HepG2 (cell line): Measurements from ENCODE around the gene RPS25. TPM values are rescaled to one million over a fixed set of nuclear protein-coding genes. Genes with fewer than 3 reads are reported as not detected.

ENCODE experiments used
- ARNT2 ChIP-seq: sonication (generic); formaldehyde crosslinking; IDR thresholded peaks from 2 replicates; pipeline ENCODE4 v1.8.0; 2022; ENCODE audit warnings: mild to moderate bottlenecking, low read depth, missing genetic modification reagents, moderate library complexity
- EP300 ChIP-seq, 3 experiments: sonication (generic) in 1 of 3; formaldehyde crosslinking in 1 of 3; IDR thresholded peaks; 2 replicates each; pipeline versions ENCODE4 v1.5.1 to v1.6.1; 2011 to 2020; ENCODE audit warnings: low read depth in 2 of 3, low read length in 2 of 3, borderline replicate concordance in 1 of 3, improper control_type of control experiment in 1 of 3, mild to moderate bottlenecking in 1 of 3, missing genetic modification reagents in 1 of 3, moderate library complexity in 1 of 3
- HOXA7 ChIP-seq: sonication (generic); formaldehyde crosslinking; IDR thresholded peaks from 2 replicates; pipeline ENCODE4 v1.8.1; 2022; ENCODE audit warnings: mild to moderate bottlenecking, missing genetic modification reagents, moderate library complexity
- KAT7 ChIP-seq: IDR thresholded peaks from 2 replicates; pipeline ENCODE4 v1.6.1; 2018; ENCODE audit warnings: borderline replicate concordance, missing compliant biosample characterization
- NCOR1 ChIP-seq: fragments of 200-600 bp; sonication (generic); IDR thresholded peaks from 2 replicates; pipeline ENCODE4 v1.7.0; 2017; ENCODE audit warnings: antibody characterized with exemption, low read length, borderline replicate concordance
- PHF20 ChIP-seq: sonication (generic); formaldehyde crosslinking; IDR thresholded peaks from 2 replicates; pipeline ENCODE4 v1.5.0; 2020; ENCODE audit warnings: mild to moderate bottlenecking, missing genetic modification reagents
- SMAD1 ChIP-seq: sonication (generic); formaldehyde crosslinking; IDR thresholded peaks from 2 replicates; pipeline ENCODE4 v1.4.0; 2020; ENCODE audit warnings: missing genetic modification reagents, low read depth, mild to moderate bottlenecking, borderline replicate concordance
- SOX5 ChIP-seq: IDR thresholded peaks from 2 replicates; pipeline ENCODE4 v1.6.1; 2016; ENCODE audit warnings: borderline replicate concordance
- ZFP36L1 ChIP-seq: sonication (generic); formaldehyde crosslinking; IDR thresholded peaks from 2 replicates; pipeline ENCODE4 v1.8.0; 2022; ENCODE audit warnings: mild to moderate bottlenecking, missing genetic modification reagents, moderate library complexity
- ZFP41 ChIP-seq: sonication (generic); formaldehyde crosslinking; IDR thresholded peaks from 2 replicates; pipeline ENCODE4 v1.4.0; 2020; ENCODE audit warnings: mild to moderate bottlenecking, missing genetic modification reagents, borderline replicate concordance
- ZNF101 ChIP-seq: sonication (generic); formaldehyde crosslinking; IDR thresholded peaks from 2 replicates; pipeline ENCODE4 v1.4.0; 2020; ENCODE audit warnings: mild to moderate bottlenecking, low read depth, missing genetic modification reagents, borderline replicate concordance
- ZNF501 ChIP-seq: sonication (generic); formaldehyde crosslinking; IDR thresholded peaks from 2 replicates; pipeline ENCODE4 v1.5.1; 2020; ENCODE audit warnings: mild to moderate bottlenecking, moderate library complexity, missing genetic modification reagents
- ZNF547 ChIP-seq: sonication (generic); formaldehyde crosslinking; IDR thresholded peaks from 2 replicates; pipeline ENCODE4 v1.5.1; 2020; ENCODE audit warnings: mild to moderate bottlenecking, missing genetic modification reagents
- ZNF678 ChIP-seq: sonication (generic); formaldehyde crosslinking; IDR thresholded peaks from 2 replicates; pipeline ENCODE4 v1.4.0; 2020; ENCODE audit warnings: mild to moderate bottlenecking, missing genetic modification reagents
- polyA plus RNA-seq, 8 experiments: library from polyadenylated mRNA; depleted of rRNA in 3 of 8; stranded (reverse) in 7 of 8; unstranded in 1 of 8; fragments of >200 nt; fragmentation: Illumina TruSeq in 4 of 8; extraction: Trizol in 4 of 8; gene quantifications; 2 replicates each; pipeline versions ENCODE4 v1.2.1 to v1.2.3, GENCODE V29; 2011 to 2016; ENCODE audit warnings: low read depth in 4 of 8, missing spikeins in 1 of 8, mixed read lengths in 1 of 8; ENCODE audit not compliant: insufficient read depth in 1 of 8
- total RNA-seq, 5 experiments: library from RNA; depleted of rRNA; stranded (reverse); fragments of >200 nt; fragmentation: Illumina TruSeq; extraction: Trizol; gene quantifications; 2 replicates each; pipeline ENCODE4 v1.2.3, GENCODE V29; 2016; ENCODE audit warnings: low read depth in 1 of 5
- TF ChIP-seq, protein P1 (sequence below): IDR thresholded peaks from 2 replicates; pipeline ENCODE4 v1.6.1; 2016; ENCODE audit warnings: low read depth
- TF ChIP-seq, protein P2 (sequence below): sonication (generic); formaldehyde crosslinking; IDR thresholded peaks from 2 replicates; pipeline ENCODE4 v1.8.0; 2022; ENCODE audit warnings: low read depth, missing genetic modification reagents
- TF ChIP-seq, protein P3 (sequence below): sonication (generic); formaldehyde crosslinking; IDR thresholded peaks from 2 replicates; pipeline ENCODE4 v1.4.0; 2020; ENCODE audit warnings: missing genetic modification reagents
- TF ChIP-seq, protein P4 (sequence below): sonication (generic); formaldehyde crosslinking; IDR thresholded peaks from 2 replicates; pipeline ENCODE4 v1.8.1; 2023; ENCODE audit warnings: mild to moderate bottlenecking, missing genetic modification reagents
- TF ChIP-seq, protein P5 (sequence below): IDR thresholded peaks from 2 replicates; pipeline ENCODE4 v1.6.1; 2016; ENCODE audit warnings: mild to moderate bottlenecking, missing biosample characterization, missing genetic modification reagents
- TF ChIP-seq, protein P6 (sequence below): sonication (generic); formaldehyde crosslinking; IDR thresholded peaks from 2 replicates; pipeline ENCODE4 v1.4.0; 2020; ENCODE audit warnings: missing genetic modification reagents, borderline replicate concordance

The RPS25 gene
- total and polyA plus RNA-seq, 2 of the 13 experiments (the other 11 are each of a cell fraction or from before 2014, with no cell fraction given) = 839 to 1,415 TPM

DNA sequence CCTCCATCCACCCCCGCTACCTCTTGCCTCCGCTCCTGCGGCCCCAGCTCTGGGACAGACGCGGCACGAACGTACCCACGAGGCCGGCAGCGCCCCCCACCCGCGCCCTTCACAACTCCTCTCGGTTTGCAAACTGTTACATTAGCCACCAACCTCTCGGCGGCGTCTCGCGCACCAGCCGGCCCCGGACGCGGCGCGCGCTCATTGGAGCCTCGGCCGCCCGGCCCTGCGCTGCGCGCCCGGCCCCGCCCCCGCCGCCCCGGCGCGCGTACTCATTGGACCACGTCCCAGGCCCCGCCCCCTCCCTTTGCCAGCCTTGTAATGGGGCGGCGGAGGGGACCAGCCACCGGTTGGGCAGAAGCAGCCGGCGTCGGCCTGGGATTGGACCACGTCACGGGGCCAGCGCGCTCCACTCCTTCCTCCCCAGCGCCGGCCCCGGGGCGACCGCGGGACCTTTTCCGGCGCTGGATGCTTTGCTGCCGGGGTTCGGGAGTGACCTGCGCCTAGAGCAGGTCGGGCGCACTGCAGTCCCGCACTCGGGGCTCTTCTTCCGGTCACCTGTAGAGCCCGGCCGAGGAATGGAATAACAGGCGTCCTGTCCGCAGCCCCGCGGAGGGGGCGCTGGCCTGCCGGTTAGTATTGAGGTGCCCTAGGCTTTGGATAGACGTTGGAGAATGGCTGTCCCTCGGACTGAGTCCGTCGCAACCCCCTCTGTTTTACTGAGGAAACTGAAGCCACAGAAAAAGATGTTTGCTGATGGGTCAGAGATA lies 39.0 kb upstream of the RPS25 start, which contains the start of gene HYOU1 (continued):
- TF ChIP-seq EP300 (IDR thresholded peaks at IDR 0.05; ENCODE audit: low read depth in 2 of 2, low read length in 2 of 2) (no peak), EP300 (CRISPR knock-in tag; IDR thresholded peaks at IDR 0.05; ENCODE audit: borderline replicate concordance) (peak; percentile 32; the same call in 1 of the 2 replicates), KAT7 (CRISPR knock-in tag) (no peak), ARNT2 (CRISPR knock-in tag) (no peak), ZNF101 (no peak), ZNF501 (CRISPR knock-in tag) (no peak), ZNF678 (no peak), SOX5 (CRISPR knock-in tag) (peak; percentile 9; the same call in 1 of the 2 replicates), HOXA7 (CRISPR knock-in tag) (no peak), SMAD1 (CRISPR knock-in tag) (no peak), ZNF547 (CRISPR knock-in tag) (no peak), ZFP36L1 (CRISPR knock-in tag) (peak; percentile 72; the same call in 1 of the 2 replicates), ZFP41 (CRISPR knock-in tag) (no peak), NCOR1 (no peak; the same call in 1 of the 2 replicates), PHF20 (CRISPR knock-in tag) (peak; percentile 77)
- TF ChIP-seq, protein P1, sequence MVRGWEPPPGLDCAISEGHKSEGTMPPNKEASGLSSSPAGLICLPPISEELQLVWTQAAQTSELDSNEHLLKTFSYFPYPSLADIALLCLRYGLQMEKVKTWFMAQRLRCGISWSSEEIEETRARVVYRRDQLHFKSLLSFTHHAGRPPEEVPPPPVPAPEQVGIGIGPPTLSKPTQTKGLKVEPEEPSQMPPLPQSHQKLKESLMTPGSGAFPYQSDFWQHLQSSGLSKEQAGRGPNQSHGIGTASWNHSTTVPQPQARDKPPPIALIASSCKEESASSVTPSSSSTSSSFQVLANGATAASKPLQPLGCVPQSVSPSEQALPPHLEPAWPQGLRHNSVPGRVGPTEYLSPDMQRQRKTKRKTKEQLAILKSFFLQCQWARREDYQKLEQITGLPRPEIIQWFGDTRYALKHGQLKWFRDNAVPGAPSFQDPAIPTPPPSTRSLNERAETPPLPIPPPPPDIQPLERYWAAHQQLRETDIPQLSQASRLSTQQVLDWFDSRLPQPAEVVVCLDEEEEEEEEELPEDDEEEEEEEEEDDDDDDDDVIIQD (CRISPR knock-in tag) = no peak
- TF ChIP-seq, protein P2, sequence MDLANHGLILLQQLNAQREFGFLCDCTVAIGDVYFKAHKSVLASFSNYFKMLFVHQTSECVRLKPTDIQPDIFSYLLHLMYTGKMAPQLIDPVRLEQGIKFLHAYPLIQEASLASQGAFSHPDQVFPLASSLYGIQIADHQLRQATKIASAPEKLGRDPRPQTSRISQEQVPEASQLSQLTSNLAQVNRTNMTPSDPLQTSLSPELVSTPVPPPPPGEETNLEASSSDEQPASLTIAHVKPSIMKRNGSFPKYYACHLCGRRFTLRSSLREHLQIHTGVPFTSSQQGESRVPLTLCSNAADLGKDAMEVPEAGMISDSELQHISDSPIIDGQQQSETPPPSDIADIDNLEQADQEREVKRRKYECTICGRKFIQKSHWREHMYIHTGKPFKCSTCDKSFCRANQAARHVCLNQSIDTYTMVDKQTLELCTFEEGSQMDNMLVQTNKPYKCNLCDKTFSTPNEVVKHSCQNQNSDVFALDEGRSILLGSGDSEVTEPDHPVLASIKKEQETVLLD (CRISPR knock-in tag) = peak; percentile 92
- TF ChIP-seq, protein P3, sequence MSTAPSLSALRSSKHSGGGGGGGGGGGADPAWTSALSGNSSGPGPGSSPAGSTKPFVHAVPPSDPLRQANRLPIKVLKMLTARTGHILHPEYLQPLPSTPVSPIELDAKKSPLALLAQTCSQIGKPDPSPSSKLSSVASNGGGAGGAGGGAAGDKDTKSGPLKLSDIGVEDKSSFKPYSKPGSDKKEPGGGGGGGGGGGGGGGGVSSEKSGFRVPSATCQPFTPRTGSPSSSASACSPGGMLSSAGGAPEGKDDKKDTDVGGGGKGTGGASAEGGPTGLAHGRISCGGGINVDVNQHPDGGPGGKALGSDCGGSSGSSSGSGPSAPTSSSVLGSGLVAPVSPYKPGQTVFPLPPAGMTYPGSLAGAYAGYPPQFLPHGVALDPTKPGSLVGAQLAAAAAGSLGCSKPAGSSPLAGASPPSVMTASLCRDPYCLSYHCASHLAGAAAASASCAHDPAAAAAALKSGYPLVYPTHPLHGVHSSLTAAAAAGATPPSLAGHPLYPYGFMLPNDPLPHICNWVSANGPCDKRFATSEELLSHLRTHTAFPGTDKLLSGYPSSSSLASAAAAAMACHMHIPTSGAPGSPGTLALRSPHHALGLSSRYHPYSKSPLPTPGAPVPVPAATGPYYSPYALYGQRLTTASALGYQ = no peak
- TF ChIP-seq, protein P4, sequence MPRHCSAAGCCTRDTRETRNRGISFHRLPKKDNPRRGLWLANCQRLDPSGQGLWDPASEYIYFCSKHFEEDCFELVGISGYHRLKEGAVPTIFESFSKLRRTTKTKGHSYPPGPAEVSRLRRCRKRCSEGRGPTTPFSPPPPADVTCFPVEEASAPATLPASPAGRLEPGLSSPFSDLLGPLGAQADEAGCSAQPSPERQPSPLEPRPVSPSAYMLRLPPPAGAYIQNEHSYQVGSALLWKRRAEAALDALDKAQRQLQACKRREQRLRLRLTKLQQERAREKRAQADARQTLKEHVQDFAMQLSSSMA = no peak
- TF ChIP-seq, protein P5, sequence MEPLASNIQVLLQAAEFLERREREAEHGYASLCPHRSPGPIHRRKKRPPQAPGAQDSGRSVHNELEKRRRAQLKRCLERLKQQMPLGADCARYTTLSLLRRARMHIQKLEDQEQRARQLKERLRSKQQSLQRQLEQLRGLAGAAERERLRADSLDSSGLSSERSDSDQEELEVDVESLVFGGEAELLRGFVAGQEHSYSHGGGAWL (CRISPR knock-in tag) = no peak
- TF ChIP-seq, protein P6, sequence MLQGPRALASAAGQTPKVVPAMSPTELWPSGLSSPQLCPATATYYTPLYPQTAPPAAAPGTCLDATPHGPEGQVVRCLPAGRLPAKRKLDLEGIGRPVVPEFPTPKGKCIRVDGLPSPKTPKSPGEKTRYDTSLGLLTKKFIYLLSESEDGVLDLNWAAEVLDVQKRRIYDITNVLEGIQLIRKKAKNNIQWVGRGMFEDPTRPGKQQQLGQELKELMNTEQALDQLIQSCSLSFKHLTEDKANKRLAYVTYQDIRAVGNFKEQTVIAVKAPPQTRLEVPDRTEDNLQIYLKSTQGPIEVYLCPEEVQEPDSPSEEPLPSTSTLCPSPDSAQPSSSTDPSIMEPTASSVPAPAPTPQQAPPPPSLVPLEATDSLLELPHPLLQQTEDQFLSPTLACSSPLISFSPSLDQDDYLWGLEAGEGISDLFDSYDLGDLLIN (CRISPR knock-in tag) = no peak
